ENCODE data around the gene SDF4. TPM values are rescaled to one million over a fixed set of nuclear protein-coding genes. Genes with fewer than 3 reads are reported as not detected.
"Not testable (repeated sequence)": the region's sequence is repeated elsewhere in the genome, so short reads cannot be mapped to it uniquely, and the experiment has no call there.

The SDF4 gene
- total RNA-seq, 4 donors from 2014 or later = 51.0 to 94.2 (median 79.4) TPM

DNA sequence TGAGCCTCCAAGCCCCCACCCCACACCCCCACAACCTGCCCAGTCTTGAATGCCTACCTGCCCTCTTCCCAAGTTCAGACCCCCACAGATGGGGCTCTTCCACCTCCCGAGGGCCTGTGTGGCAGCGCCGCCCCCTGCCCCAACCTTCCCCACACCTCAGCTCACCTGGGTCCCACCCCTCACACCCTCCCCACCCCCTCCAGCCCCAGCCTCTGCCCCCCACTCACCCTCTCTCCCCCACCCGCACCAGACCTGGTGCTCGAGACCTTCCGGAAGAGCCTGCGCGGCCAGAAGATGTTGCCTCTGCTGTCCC is 34.7 kb downstream of the SDF4 start:
- no peak for DNase-seq
- no peak for ATAC-seq
- H3K4me1 ChIP-seq = no peaks in the 10 kb centered on the region

DNA sequence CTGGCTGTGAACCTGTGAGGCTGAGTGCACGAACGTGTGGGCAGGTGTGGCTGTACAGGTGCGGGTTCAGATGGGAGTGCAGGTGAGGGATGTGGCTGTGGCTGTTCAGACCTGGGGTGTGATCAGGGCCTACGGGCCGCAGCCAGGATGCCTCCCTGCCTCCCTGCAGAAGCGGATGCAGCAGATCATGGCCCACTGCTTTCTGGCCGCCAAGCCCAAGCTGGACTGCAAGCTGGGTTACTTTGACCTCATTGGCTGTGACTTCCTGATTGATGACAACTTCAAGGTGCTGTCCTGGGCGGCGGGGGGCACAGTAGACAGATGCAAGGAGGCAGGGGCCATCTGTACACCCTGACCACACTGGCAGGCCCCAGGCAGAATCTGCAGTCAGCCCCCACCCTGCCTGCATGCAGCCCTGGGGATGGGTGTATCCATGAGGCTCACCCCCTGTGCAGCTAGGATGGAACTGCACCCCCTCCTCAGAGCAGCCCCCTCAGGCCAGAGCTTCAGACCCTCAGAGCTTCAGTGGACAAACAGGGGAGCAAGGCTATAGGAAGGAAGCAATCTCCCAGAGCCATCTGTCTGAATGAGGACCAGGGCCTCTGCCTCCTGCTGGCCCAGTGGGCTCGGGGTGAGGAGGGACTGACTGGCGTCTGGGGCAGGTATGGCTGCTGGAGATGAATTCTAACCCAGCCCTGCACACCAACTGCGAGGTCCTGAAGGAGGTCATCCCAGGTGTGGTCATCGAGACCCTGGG is 35.2 kb downstream of the SDF4 start:
- intact Hi-C loops (cut with DNase I; ENCODE audit: low total_unique reads) = no loop called here
- ATAC-seq = no peak
- Histone ChIP-seq H3K27me3 (peaks cover 4 to 13% (median 7%) of the 10 kb centered on the region in 3 donors), H3K4me1 (no peaks in the 10 kb centered on the region), H3K36me3 (no peaks in the 10 kb centered on the region), H3K9me3 (peaks cover 0 to 7% (median 0%) of the 10 kb centered on the region in 3 donors), H3K4me3 (no peak overlapping the region), H3K27ac (no peak overlapping the region)
- in situ Hi-C loops (cut with MboI; ENCODE audit: low sequenced_read_pairs in 4 of 4) = no loop called here
- TF ChIP-seq POLR2A (IDR thresholded peaks at IDR 0.05) = no peak
- TF ChIP-seq, protein P1, sequence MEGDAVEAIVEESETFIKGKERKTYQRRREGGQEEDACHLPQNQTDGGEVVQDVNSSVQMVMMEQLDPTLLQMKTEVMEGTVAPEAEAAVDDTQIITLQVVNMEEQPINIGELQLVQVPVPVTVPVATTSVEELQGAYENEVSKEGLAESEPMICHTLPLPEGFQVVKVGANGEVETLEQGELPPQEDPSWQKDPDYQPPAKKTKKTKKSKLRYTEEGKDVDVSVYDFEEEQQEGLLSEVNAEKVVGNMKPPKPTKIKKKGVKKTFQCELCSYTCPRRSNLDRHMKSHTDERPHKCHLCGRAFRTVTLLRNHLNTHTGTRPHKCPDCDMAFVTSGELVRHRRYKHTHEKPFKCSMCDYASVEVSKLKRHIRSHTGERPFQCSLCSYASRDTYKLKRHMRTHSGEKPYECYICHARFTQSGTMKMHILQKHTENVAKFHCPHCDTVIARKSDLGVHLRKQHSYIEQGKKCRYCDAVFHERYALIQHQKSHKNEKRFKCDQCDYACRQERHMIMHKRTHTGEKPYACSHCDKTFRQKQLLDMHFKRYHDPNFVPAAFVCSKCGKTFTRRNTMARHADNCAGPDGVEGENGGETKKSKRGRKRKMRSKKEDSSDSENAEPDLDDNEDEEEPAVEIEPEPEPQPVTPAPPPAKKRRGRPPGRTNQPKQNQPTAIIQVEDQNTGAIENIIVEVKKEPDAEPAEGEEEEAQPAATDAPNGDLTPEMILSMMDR (IDR thresholded peaks at IDR 0.05 in 4 of 5, conservative IDR thresholded peaks at IDR 0.05 in 1 of 5) = no peak
- DNase-seq = no peak

More for the DNA sequence above, 34.7 kb downstream of the SDF4 start:
- H3K36me3 ChIP-seq = no peaks in the 10 kb centered on the region
- TF ChIP-seq, protein P1 (IDR thresholded peaks at IDR 0.05 in 4 of 5, conservative IDR thresholded peaks at IDR 0.05 in 1 of 5) = no peak
- in situ Hi-C loops (cut with MboI; ENCODE audit: low sequenced_read_pairs in 4 of 4) (no loop called here), intact Hi-C loops (cut with DNase I; ENCODE audit: low total_unique reads) (no loop called here)
- no peak overlapping the region for H3K27ac ChIP-seq
- no peak overlapping the region for H3K4me3 ChIP-seq
- peaks cover 0 to 7% (median 0%) of the 10 kb centered on the region in 3 donors for H3K9me3 ChIP-seq
- peaks cover 4 to 13% (median 7%) of the 10 kb centered on the region in 3 donors for H3K27me3 ChIP-seq

DNA sequence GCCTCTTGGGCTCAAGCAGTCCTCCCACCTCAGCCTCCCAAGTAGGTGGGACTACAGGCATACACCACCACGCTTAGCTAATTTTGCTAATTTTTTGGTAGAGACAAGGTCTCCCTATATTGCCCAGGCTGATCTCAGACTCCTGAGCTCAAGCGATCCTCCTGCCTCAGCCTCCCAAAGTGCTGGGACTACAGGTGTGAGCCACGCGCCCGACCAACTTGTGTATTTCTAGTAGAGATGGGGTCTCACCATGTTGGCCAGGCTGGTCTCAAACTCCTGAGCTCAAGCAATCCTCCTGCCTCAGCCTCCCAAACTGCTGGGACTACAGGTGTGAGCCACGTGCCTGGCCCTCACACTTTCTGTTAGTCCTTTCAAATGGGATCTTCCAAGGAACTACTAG is 36.1 kb downstream of the SDF4 start:
- not testable (repeated sequence) for ATAC-seq

DNA sequence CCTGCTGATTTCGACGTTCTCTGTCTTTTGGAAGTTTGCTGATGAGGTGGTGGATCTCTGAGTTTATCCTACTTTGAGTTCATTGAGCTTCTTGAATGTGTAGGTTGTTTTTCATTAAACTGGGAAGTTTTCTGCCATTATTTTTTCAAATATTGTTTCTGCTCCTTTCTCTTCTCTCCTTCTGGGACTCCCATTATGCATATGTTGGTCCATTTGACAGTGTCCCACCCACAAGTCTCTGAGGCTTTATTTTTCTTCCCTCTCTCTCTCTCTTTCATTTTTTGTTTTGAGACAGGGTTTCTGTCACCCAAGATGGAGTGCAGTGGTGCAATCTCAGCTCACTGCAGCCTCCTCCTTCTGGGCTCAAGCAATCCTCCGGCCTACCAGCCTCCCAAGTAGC is 37.1 kb downstream of the SDF4 start:
- Histone ChIP-seq H3K4me3 (no peak overlapping the region), H3K27ac (no peak overlapping the region), H3K9me3 (peaks cover 0 to 7% (median 0%) of the 10 kb centered on the region in 3 donors), H3K27me3 (peaks cover 0 to 2% (median 2%) of the 10 kb centered on the region in 3 donors), H3K4me1 (no peaks in the 10 kb centered on the region), H3K36me3 (no peaks in the 10 kb centered on the region)
- ATAC-seq (no peak), DNase-seq (no peak)
- in situ Hi-C loops (cut with MboI; ENCODE audit: low sequenced_read_pairs in 4 of 4) (no loop called here), intact Hi-C loops (cut with DNase I; ENCODE audit: low total_unique reads) (no loop called here)
- TF ChIP-seq POLR2A (IDR thresholded peaks at IDR 0.05) = no peak
- TF ChIP-seq, protein P1 (IDR thresholded peaks at IDR 0.05 in 4 of 5, conservative IDR thresholded peaks at IDR 0.05 in 1 of 5) = no peak

More for the DNA sequence above, 36.1 kb downstream of the SDF4 start:
- H3K4me1 ChIP-seq; intact Hi-C loops (cut with DNase I; ENCODE audit: low total_unique reads); in situ Hi-C loops (cut with MboI; ENCODE audit: low sequenced_read_pairs in 4 of 4); H3K27ac ChIP-seq; H3K9me3 ChIP-seq; DNase-seq; H3K4me3 ChIP-seq; H3K36me3 ChIP-seq: not testable (repeated sequence)
- peaks cover 1 to 12% (median 3%) of the 10 kb centered on the region in 3 donors for H3K27me3 ChIP-seq

DNA sequence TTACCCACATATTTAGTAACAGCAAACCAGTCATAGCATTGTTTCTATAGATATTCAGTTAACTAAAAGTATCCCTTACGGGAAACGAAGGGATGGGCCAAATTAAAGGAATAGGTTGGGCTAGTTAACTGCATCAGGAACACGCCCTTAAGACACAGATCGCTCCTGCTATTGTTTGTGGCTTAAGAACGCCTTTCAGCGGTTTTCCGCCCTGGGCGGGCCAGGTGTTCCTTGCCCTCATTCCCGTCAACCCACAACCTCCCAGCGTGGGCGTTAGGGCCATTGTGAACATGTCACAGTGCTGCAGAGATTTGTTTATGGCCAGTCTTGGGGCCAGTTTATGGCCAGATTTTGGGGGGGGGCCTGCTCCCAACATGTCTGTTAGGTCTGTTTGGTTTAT is 40.1 kb downstream of the SDF4 start:
- H3K27ac ChIP-seq = no peak overlapping the region
- H3K36me3 ChIP-seq = no peaks in the 10 kb centered on the region
- intact Hi-C loops (cut with DNase I; ENCODE audit: low total_unique reads) = no loop called here
- in situ Hi-C loops (cut with MboI; ENCODE audit: low sequenced_read_pairs in 4 of 4) = no loop called here
- H3K4me3 ChIP-seq = no peak overlapping the region
- TF ChIP-seq, protein P1 (IDR thresholded peaks at IDR 0.05 in 4 of 5, conservative IDR thresholded peaks at IDR 0.05 in 1 of 5) = no peak
- TF ChIP-seq POLR2A (IDR thresholded peaks at IDR 0.05) = no peak
- H3K9me3 ChIP-seq = peaks cover 0 to 7% (median 0%) of the 10 kb centered on the region in 3 donors
- DNase-seq = no peak
- no peak for ATAC-seq
- H3K27me3 ChIP-seq = peaks cover 0 to 2% (median 0%) of the 10 kb centered on the region in 3 donors
- H3K4me1 ChIP-seq = no peaks in the 10 kb centered on the region

Measured in gastrocnemius medialis (tissue), 4 donors.